ENCODE results near the gene VSTM1.
"Not testable (repeated sequence)": the region's sequence is repeated elsewhere in the genome, so short reads cannot be mapped to it uniquely, and the experiment has no call there.

The VSTM1 gene

GRCh38 chr19:54095136-54095858 lies 31.6 kb upstream of the VSTM1 start:
- Mint-ChIP-seq H3K27me3 (peaks cover 10% of the 10 kb centered on the region), H3K4me1 (peaks cover 14% of the 10 kb centered on the region), H3K4me3 (peak overlapping the region; percentile 15), H3K36me3 (no peaks in the 10 kb centered on the region), H3K9me3 (no peaks in the 10 kb centered on the region), H3K27ac (no peak overlapping the region)

DNA sequence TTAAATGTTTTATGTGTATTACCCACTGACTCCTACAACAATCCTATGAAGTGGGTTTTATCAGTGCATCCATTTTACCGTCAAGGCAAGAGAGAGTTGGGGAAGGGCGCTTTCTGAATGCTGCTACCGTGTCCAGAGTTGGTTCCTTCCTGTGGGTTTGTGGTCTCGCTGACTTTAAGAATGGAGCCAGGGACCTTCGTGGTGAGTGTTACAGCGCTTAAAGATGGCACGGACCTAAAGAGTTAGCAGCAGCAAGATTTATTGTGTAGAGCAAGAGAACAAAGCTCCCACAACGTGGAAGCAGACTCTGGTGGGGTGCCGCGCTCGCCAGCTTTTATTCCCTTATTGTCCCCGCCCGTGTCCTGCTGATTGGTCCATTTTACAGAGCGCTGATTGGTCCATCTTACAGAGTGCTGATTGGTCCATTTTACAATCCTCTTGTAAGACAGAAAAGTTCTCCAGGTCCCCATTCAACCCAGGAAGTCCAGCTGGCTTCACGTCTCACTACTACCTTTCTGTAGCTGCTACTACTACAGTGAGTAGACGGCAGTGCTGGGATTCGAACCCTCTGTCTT lies 30.8 kb upstream of the VSTM1 start:
- peaks cover 11% of the 10 kb centered on the region for H3K27me3 Mint-ChIP-seq
- H3K27ac Mint-ChIP-seq = peak overlapping the region; percentile 14
- H3K4me1 Mint-ChIP-seq = peaks cover 14% of the 10 kb centered on the region
- H3K9me3 Mint-ChIP-seq = no peaks in the 10 kb centered on the region
- no peak overlapping the region for H3K4me3 Mint-ChIP-seq
- no peaks in the 10 kb centered on the region for H3K36me3 Mint-ChIP-seq

- no peaks in the 10 kb centered on the region for H3K9me3 Mint-ChIP-seq
- H3K36me3 Mint-ChIP-seq = peaks cover 2% of the 10 kb centered on the region
- H3K4me3 Mint-ChIP-seq = no peak overlapping the region
- peaks cover 9% of the 10 kb centered on the region for H3K27me3 Mint-ChIP-seq
- no peak overlapping the region for H3K27ac Mint-ChIP-seq
- H3K4me1 Mint-ChIP-seq = no peaks in the 10 kb centered on the region
Observed at GRCh38 chr19:54084410-54084809, 20.7 kb upstream of the VSTM1 start.

- Mint-ChIP-seq H3K36me3 (peaks cover 2% of the 10 kb centered on the region), H3K4me1 (no peaks in the 10 kb centered on the region), H3K4me3 (no peak within 1 kb of the TSS), H3K9me3 (no peaks in the 10 kb centered on the region), H3K27me3 (peaks cover 7% of the 10 kb centered on the region), H3K27ac (no peak within 1 kb of the TSS)
Observed at GRCh38 chr19:54081032-54081431, 17.3 kb upstream of the VSTM1 start, which contains the start of gene TARM1. Gene TARM1 (minus strand): TSS chr19:54081365. CDS start chr19:54081340, 25 bp downstream.

DNA sequence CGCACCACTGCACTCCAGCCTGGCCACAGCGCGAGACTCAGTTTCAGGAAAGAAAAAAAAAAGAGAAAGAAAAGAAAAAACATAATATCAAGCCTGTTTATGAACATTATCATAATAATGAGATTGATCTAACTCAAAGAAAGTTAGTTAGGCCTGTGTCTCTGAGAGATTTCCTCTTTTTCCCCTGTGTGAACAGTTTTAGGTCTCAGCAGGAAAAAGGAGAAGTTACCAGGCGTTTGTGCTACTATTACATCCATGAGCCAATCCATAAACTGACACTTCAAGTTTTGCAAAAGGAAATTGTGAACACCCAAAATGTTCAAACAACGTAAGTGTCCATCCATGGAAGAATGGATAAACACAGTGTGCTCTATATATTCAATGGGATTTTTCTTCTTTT lies 13.6 kb upstream of the VSTM1 start:
- Mint-ChIP-seq H3K27me3 (peaks cover 2% of the 10 kb centered on the region), H3K4me3 (no peak overlapping the region), H3K4me1 (no peaks in the 10 kb centered on the region), H3K27ac (no peak overlapping the region), H3K36me3 (no peaks in the 10 kb centered on the region), H3K9me3 (no peaks in the 10 kb centered on the region)

GRCh38 chr19:54074851-54075250 lies 11.2 kb upstream of the VSTM1 start:
- H3K9me3 Mint-ChIP-seq = no peaks in the 10 kb centered on the region
- H3K27me3 Mint-ChIP-seq = peaks cover 2% of the 10 kb centered on the region
- H3K4me3 Mint-ChIP-seq = no peak overlapping the region
- no peaks in the 10 kb centered on the region for H3K36me3 Mint-ChIP-seq
- no peaks in the 10 kb centered on the region for H3K4me1 Mint-ChIP-seq
- no peak overlapping the region for H3K27ac Mint-ChIP-seq

GRCh38 chr19:54073829-54074228 lies 10.1 kb upstream of the VSTM1 start:
- H3K27ac Mint-ChIP-seq = no peak overlapping the region
- H3K4me3 Mint-ChIP-seq = no peak overlapping the region
- H3K27me3 Mint-ChIP-seq = no peaks in the 10 kb centered on the region
- no peaks in the 10 kb centered on the region for H3K9me3 Mint-ChIP-seq
- no peaks in the 10 kb centered on the region for H3K4me1 Mint-ChIP-seq
- no peaks in the 10 kb centered on the region for H3K36me3 Mint-ChIP-seq

DNA sequence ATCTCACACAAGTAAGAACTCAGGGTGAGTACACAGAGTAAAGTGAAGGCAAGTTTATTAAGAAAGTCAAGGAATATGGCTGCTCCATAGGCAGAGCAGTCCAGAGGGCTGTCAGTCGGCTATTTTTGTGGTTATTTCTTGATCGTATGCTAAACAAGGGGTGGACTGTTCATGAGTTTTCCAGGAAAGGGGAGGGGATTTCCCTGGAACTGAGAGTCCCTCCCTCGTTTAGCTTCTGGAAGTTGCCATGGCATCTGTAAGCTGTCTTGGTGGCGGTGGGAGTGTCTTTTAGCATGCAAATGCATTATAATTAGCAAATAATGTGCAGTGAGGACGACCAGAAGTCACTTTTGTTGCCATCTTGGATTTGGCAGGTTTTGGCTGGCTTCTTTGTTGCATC lies 5.8 kb upstream of the VSTM1 start:
- H3K4me1 Mint-ChIP-seq = no peaks in the 10 kb centered on the region
- H3K9me3 Mint-ChIP-seq = no peaks in the 10 kb centered on the region
- no peak overlapping the region for H3K27ac Mint-ChIP-seq
- no peaks in the 10 kb centered on the region for H3K36me3 Mint-ChIP-seq
- no peak overlapping the region for H3K4me3 Mint-ChIP-seq
- H3K27me3 Mint-ChIP-seq = peaks cover 4% of the 10 kb centered on the region

GRCh38 chr19:54062643-54063042 lies 1.1 kb downstream of the VSTM1 start:
- H3K4me3 Mint-ChIP-seq = no peak overlapping the region
- H3K9me3 Mint-ChIP-seq = no peaks in the 10 kb centered on the region
- H3K36me3 Mint-ChIP-seq = no peaks in the 10 kb centered on the region
- no peak overlapping the region for H3K27ac Mint-ChIP-seq
- H3K27me3 Mint-ChIP-seq = peaks cover 4% of the 10 kb centered on the region
- no peaks in the 10 kb centered on the region for H3K4me1 Mint-ChIP-seq

- no peak overlapping the region for H3K27ac Mint-ChIP-seq
Observed at GRCh38 chr19:54047616-54048015, 16.1 kb downstream of the VSTM1 start.

GRCh38 chr19:54045771-54046170 lies 17.9 kb downstream of the VSTM1 start:
- H3K4me3 Mint-ChIP-seq = no peak overlapping the region
- no peaks in the 10 kb centered on the region for H3K4me1 Mint-ChIP-seq

More at GRCh38 chr19:54047616-54048015, 16.1 kb downstream of the VSTM1 start:
- no peak overlapping the region for H3K4me3 Mint-ChIP-seq
- H3K9me3 Mint-ChIP-seq = no peaks in the 10 kb centered on the region
- no peaks in the 10 kb centered on the region for H3K4me1 Mint-ChIP-seq
- peaks cover 18% of the 10 kb centered on the region for H3K27me3 Mint-ChIP-seq
- no peaks in the 10 kb centered on the region for H3K36me3 Mint-ChIP-seq

GRCh38 chr19:54042989-54043388 lies 20.7 kb downstream of the VSTM1 start:
- Mint-ChIP-seq H3K4me3 (no peak overlapping the region), H3K4me1 (no peaks in the 10 kb centered on the region), H3K27ac (no peak overlapping the region), H3K36me3 (no peaks in the 10 kb centered on the region), H3K9me3 (no peaks in the 10 kb centered on the region), H3K27me3 (peaks cover 18% of the 10 kb centered on the region)

More at GRCh38 chr19:54045771-54046170, 17.9 kb downstream of the VSTM1 start:
- Mint-ChIP-seq H3K36me3 (no peaks in the 10 kb centered on the region), H3K9me3 (no peaks in the 10 kb centered on the region), H3K27me3 (peaks cover 19% of the 10 kb centered on the region), H3K27ac (no peak overlapping the region)

DNA sequence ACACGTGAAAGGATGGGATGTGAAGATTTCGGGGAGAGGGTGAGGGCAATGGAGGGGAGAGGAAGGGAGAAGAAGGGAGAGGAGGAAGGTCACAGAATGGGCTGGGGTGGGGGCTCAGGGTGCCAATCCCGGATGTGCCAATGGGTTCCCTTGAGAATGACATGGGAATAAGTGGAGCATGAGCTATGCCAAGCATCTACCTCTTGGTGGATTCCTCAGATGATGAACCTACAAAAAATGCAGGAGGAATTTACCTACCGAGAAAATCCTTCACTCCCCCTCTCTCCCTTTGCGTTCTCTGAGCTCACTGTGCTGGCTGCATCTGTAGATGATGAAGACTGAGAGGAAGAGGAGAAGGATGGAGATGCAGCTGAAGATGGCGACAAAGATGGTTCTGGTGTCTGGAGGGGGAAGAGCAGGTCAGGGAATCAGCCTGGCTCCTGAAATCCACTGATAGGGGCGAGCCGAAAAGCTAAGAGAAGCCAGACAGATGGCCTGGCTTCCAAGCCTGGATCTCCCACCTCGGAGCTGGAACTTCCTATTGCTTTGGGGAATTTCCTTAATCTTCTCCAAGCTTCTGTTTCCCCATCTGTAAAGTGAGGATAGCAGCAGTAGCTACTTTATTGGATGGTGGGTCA lies 21.6 kb downstream of the VSTM1 start:
- no peaks in the 10 kb centered on the region for H3K4me1 Mint-ChIP-seq
- no peak overlapping the region for H3K27ac Mint-ChIP-seq
- no peaks in the 10 kb centered on the region for H3K9me3 Mint-ChIP-seq
- no peaks in the 10 kb centered on the region for H3K36me3 Mint-ChIP-seq
- no peak overlapping the region for H3K4me3 Mint-ChIP-seq
- H3K27me3 Mint-ChIP-seq = peaks cover 21% of the 10 kb centered on the region

GRCh38 chr19:54040003-54040402 lies 23.7 kb downstream of the VSTM1 start:
- Mint-ChIP-seq H3K36me3 (no peaks in the 10 kb centered on the region), H3K9me3 (no peaks in the 10 kb centered on the region), H3K4me3 (no peak overlapping the region), H3K27ac (no peak overlapping the region), H3K27me3 (peaks cover 19% of the 10 kb centered on the region), H3K4me1 (no peaks in the 10 kb centered on the region)

- not testable (repeated sequence) for H3K27ac Mint-ChIP-seq, H3K4me1 Mint-ChIP-seq, H3K36me3 Mint-ChIP-seq, H3K9me3 Mint-ChIP-seq, H3K4me3 Mint-ChIP-seq
- H3K27me3 Mint-ChIP-seq = peaks cover 12% of the 10 kb centered on the region
Observed at GRCh38 chr19:54036542-54036941, 27.2 kb downstream of the VSTM1 start.

Data from activated naive CD4-positive, alpha-beta T cell treated with anti-CD3 and anti-CD28 coated beads, Interleukin-2, amount 50 U/mL, for 24 hours (primary cell).